Uterus (tissue), 2 donors: ENCODE data around the gene ZNF275.

Source experiments
- POLR2A ChIP-seq, 2 donors: fragments of 450-650 bp; IDR thresholded peaks; one replicate each; pipeline ENCODE4 v1.6.1; 2016; ENCODE audit warnings: antibody characterized with exemption in 2 of 2, mild to moderate bottlenecking in 1 of 2, moderate library complexity in 1 of 2
- TF ChIP-seq, protein P1 (sequence below), 4 experiments: fragments of 200-600 bp in 2 of 4; fragments of 450-650 bp in 2 of 4; sonication (generic) in 2 of 4; IDR thresholded peaks; one replicate each; pipeline ENCODE4 v1.5.1; 2016 to 2019; ENCODE audit warnings: antibody characterized with exemption in 4 of 4, mild to moderate bottlenecking in 2 of 4, moderate library complexity in 1 of 4

GRCh38 chrX:153386097-153386496 lies 52.1 kb downstream of the ZNF275 start:
- TF ChIP-seq, protein P1, sequence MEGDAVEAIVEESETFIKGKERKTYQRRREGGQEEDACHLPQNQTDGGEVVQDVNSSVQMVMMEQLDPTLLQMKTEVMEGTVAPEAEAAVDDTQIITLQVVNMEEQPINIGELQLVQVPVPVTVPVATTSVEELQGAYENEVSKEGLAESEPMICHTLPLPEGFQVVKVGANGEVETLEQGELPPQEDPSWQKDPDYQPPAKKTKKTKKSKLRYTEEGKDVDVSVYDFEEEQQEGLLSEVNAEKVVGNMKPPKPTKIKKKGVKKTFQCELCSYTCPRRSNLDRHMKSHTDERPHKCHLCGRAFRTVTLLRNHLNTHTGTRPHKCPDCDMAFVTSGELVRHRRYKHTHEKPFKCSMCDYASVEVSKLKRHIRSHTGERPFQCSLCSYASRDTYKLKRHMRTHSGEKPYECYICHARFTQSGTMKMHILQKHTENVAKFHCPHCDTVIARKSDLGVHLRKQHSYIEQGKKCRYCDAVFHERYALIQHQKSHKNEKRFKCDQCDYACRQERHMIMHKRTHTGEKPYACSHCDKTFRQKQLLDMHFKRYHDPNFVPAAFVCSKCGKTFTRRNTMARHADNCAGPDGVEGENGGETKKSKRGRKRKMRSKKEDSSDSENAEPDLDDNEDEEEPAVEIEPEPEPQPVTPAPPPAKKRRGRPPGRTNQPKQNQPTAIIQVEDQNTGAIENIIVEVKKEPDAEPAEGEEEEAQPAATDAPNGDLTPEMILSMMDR (IDR thresholded peaks at IDR 0.05), result no peak
- TF ChIP-seq POLR2A (IDR thresholded peaks at IDR 0.05), result no peak
